ENCODE results near the gene NSUN2.

Gene NSUN2

DNA sequence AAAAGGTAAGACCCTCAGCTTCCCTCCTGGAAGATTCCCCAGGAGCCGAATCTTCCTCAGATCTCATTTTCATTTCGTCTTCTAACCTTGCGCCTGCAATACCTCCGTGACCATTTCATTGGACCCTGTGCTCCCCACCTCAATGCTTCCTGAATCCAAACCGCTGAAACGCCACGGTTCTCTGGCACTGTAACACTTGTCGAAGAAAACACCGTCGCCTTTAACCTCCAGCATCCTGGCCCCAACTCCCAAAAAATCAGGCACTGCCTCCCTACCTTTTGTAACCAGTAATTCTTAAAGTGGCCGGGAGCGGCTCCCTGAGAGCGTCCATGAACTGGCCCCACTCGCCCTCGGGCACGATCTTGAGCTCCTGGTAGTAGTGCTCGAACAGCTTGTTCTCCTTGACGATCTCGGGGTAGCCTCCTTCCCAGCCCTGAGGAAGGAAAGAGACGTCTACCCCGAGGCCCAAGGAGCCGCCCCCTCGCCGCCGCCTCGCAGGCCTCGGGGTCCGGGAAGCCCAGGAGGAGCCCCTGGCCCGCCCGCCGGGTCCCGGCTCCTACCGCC lies 438 bp downstream of the NSUN2 start:
- peaks cover 46% of the 10 kb centered on the region for H3K4me1 Mint-ChIP-seq
- no peak for DNase-seq

DNA sequence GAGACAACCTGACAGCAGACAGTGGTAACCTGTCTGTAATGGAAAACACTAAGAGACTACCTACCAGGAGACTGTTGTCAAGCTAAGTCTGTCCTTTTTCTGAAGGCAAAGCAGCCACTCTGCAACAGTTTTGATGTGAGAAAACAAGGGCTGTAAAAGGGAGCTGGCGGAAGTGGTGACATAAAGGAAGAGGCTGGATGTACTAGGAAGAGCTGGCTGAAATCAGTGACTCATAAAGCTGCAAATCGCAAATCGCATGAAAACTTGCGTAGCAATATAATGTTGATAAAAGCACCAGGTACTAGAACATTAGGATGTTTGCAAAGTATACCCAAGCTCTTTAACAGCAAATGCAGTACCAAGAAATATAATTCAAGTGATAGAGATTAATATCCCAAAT lies 1.4 kb downstream of the NSUN2 start:
- Mint-ChIP-seq H3K9me3 (no peaks in the 10 kb centered on the region), H3K4me1 (peaks cover 50% of the 10 kb centered on the region), H3K27ac (peak overlapping the region; percentile 14 to 76), H3K27me3 (no peaks in the 10 kb centered on the region), H3K4me3 (peak overlapping the region; percentile 99 to 100)
- no peak for DNase-seq
- no peak for ATAC-seq

More for the DNA sequence above, 438 bp downstream of the NSUN2 start:
- peak; percentile 30 for ATAC-seq
- no peaks in the 10 kb centered on the region for H3K9me3 Mint-ChIP-seq
- no peaks in the 10 kb centered on the region for H3K27me3 Mint-ChIP-seq
- peak overlapping the region; percentile 99 to 100 for H3K4me3 Mint-ChIP-seq
- H3K27ac Mint-ChIP-seq = peak overlapping the region; percentile 100

DNA sequence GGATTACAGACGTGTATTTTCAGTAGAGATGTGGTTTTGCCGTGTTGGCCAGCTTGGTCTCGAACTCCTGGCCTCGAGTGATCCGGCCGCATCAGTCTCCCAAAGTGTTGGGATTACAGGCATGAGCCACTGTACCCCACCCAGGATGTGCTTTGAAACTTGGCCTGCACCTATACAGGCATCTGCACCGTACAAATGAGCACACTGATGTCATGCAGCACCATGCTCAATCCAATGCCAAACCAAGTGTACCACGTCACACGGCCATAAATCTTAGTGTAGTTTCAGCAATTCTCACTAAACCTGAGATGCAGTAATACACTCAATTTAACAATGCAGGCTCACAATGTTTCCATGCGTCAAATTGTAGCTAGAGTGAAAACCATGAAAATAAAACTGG lies 6.3 kb downstream of the NSUN2 start:
- no peak for ATAC-seq
- H3K4me3 Mint-ChIP-seq = no peak overlapping the region
- H3K27ac Mint-ChIP-seq = no peak overlapping the region
- H3K9me3 Mint-ChIP-seq = peaks cover 5% of the 10 kb centered on the region in 2 donors
- no peaks in the 10 kb centered on the region for H3K27me3 Mint-ChIP-seq
- H3K4me1 Mint-ChIP-seq = peaks cover 44% of the 10 kb centered on the region
- DNase-seq = no peak

GRCh38 chr5:6623941-6624340 lies 8.9 kb downstream of the NSUN2 start:
- ATAC-seq (no peak), DNase-seq (no peak)
- H3K27ac Mint-ChIP-seq = peak overlapping the region in 1 of 2 donors; percentile 48
- H3K9me3 Mint-ChIP-seq = peaks cover 5% of the 10 kb centered on the region in 2 donors
- H3K4me3 Mint-ChIP-seq = no peak overlapping the region
- H3K4me1 Mint-ChIP-seq = peaks cover 23% of the 10 kb centered on the region
- no peaks in the 10 kb centered on the region for H3K27me3 Mint-ChIP-seq

DNA sequence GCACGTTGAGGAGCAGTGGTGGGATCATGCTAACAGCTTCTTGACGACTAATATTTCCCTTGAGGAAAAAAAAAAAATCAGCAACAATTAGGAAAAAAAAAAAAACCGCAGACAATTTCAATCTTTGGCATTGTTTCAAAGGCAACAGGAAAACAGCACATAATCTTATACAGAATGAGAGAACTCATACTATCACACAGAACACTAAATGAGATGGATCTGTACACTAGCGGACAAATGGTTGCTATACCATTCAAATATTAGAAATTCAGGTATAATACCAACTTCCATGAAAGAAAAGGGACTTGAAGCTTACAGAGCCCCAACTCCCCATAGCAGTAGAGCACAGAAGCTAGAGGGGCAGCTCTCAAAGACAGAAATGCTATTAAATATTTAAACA lies 9.6 kb downstream of the NSUN2 start:
- ATAC-seq (no peak), DNase-seq (no peak)
- no peak overlapping the region for H3K27ac Mint-ChIP-seq
- no peaks in the 10 kb centered on the region for H3K27me3 Mint-ChIP-seq
- no peak overlapping the region for H3K4me3 Mint-ChIP-seq
- peaks cover 5% of the 10 kb centered on the region in 2 donors for H3K9me3 Mint-ChIP-seq
- H3K4me1 Mint-ChIP-seq = peaks cover 20% of the 10 kb centered on the region

DNA sequence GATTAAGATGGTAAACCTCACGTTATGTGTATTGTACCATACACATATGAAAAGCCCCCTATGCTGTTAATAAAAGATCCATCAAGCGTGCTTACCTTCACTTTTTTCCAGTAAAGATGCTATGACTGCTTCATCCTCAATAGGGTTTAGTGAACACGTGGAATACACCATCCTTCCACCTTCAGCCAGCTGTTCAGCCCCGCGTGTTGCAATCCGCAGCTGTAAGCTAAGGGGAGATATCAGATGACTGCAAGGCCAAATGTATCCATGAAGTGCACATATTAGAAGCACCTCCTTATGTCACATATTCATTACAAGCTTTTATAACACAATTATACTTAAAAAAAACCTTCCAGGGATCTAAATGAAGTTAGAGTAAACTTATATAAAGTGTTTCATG lies 16.2 kb downstream of the NSUN2 start:
- Mint-ChIP-seq H3K9me3 (no peaks in the 10 kb centered on the region), H3K4me3 (no peak overlapping the region), H3K4me1 (peaks cover 30% of the 10 kb centered on the region), H3K27ac (peak overlapping the region in 1 of 2 donors; percentile 46), H3K27me3 (no peaks in the 10 kb centered on the region)
- DNase-seq (no peak), ATAC-seq (no peak)

- Mint-ChIP-seq H3K27me3 (no peaks in the 10 kb centered on the region), H3K9me3 (no peaks in the 10 kb centered on the region), H3K4me1 (peaks cover 25% of the 10 kb centered on the region), H3K4me3 (no peak overlapping the region), H3K27ac (peak overlapping the region in 1 of 2 donors; percentile 48)
- no peak for DNase-seq
- no peak for ATAC-seq
Measured at GRCh38 chr5:6615034-6615815, 17.6 kb downstream of the NSUN2 start.

- Mint-ChIP-seq H3K4me1 (peaks cover 25% of the 10 kb centered on the region), H3K27ac (no peak overlapping the region), H3K27me3 (no peaks in the 10 kb centered on the region), H3K4me3 (no peak overlapping the region), H3K9me3 (no peaks in the 10 kb centered on the region)
- ATAC-seq = no peak
- no peak for DNase-seq
Measured at GRCh38 chr5:6611334-6612256, 21.2 kb downstream of the NSUN2 start.

DNA sequence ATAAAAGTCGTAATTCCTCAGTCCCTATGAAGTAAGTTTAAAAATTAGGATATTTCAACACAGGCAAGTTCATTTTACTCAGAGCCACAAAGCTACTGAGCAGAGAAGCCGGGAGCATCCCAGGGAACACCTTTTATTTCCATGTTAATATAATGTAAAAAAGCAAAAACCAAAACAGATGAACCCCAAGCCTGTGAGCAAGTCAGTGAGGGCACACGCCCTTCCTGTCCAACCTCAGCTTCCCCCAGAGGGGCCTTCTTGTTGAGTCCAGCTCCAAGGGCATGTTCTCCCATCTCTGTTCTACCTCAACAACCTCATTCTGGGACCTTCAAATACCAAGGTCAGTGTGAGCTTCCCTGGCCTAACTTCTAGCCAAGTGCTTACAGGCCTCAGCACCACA lies 24.8 kb downstream of the NSUN2 start:
- Mint-ChIP-seq H3K27me3 (no peaks in the 10 kb centered on the region), H3K4me1 (no peaks in the 10 kb centered on the region), H3K9me3 (no peaks in the 10 kb centered on the region), H3K4me3 (no peak overlapping the region), H3K27ac (no peak overlapping the region)
- ATAC-seq = no peak
- no peak for DNase-seq

GRCh38 chr5:6607559-6607936 lies 25.3 kb downstream of the NSUN2 start:
- Mint-ChIP-seq H3K9me3 (no peaks in the 10 kb centered on the region), H3K27ac (no peak overlapping the region), H3K4me3 (no peak overlapping the region), H3K27me3 (no peaks in the 10 kb centered on the region), H3K4me1 (no peaks in the 10 kb centered on the region)
- DNase-seq (no peak), ATAC-seq (no peak)

DNA sequence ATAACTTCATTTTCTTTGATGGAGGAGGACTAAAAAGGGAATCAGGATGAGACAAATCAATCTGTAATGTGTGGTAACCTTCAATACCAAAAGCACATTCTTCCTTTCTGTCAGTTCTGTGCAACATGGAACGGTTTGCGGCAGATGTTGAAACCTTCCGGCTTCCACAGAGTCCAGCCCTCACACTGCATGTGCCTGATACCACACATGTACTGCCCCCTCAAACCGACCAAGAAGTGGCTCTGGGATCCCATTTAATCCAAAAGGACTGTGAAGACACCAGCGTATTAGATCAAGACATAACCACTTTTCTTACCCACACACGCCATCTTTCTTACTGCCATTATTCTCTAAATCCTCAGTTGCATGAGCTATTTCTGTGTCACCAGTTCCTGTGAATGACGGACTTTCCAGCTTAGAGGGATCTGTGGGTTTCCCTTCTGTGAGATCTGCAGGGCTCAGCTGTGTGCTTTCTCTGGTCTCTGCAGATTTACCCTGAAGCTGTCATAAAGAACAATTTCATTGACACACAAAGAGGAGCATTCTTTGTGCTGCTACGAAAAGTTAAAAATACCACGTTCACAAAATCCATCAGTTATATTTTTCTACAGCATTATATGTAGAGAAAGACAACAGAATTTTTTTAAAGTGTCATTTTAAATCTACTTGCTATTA lies 25.8 kb downstream of the NSUN2 start:
- no peaks in the 10 kb centered on the region for H3K9me3 Mint-ChIP-seq
- H3K27me3 Mint-ChIP-seq = no peaks in the 10 kb centered on the region
- no peak overlapping the region for H3K4me3 Mint-ChIP-seq
- DNase-seq (no peak), ATAC-seq (no peak)
- peak overlapping the region in 1 of 2 donors; percentile 33 for H3K27ac Mint-ChIP-seq
- no peaks in the 10 kb centered on the region for H3K4me1 Mint-ChIP-seq

- no peaks in the 10 kb centered on the region for H3K4me1 Mint-ChIP-seq
- H3K27ac Mint-ChIP-seq = no peak overlapping the region
- H3K9me3 Mint-ChIP-seq = no peaks in the 10 kb centered on the region
- ATAC-seq (no peak), DNase-seq (no peak)
- no peaks in the 10 kb centered on the region for H3K27me3 Mint-ChIP-seq
- H3K4me3 Mint-ChIP-seq = no peak overlapping the region
Measured at GRCh38 chr5:6604946-6605345, 27.9 kb downstream of the NSUN2 start.

DNA sequence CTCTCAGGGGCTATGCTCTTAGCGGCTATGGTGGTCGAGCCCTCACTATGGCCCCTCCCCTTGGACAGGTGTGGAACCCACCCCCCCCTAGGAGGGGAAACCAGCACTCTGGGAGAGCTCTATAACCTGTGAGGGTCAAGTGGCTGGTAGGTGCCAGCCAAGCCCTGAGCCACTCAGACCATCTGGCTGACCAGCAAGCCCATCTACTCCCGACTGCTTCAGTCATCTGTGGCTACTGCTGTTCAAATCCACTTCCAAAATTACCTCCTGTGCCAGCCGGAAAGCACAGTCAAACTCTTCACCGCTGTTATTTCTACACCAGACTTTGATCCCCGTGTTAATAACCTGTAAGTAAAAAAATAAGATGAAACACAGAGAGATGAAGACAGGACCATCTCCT lies 28.5 kb downstream of the NSUN2 start:
- DNase-seq = no peak
- ATAC-seq = no peak
- Mint-ChIP-seq H3K4me1 (no peaks in the 10 kb centered on the region), H3K27me3 (no peaks in the 10 kb centered on the region), H3K4me3 (no peak overlapping the region), H3K27ac (no peak overlapping the region), H3K9me3 (no peaks in the 10 kb centered on the region)

DNA sequence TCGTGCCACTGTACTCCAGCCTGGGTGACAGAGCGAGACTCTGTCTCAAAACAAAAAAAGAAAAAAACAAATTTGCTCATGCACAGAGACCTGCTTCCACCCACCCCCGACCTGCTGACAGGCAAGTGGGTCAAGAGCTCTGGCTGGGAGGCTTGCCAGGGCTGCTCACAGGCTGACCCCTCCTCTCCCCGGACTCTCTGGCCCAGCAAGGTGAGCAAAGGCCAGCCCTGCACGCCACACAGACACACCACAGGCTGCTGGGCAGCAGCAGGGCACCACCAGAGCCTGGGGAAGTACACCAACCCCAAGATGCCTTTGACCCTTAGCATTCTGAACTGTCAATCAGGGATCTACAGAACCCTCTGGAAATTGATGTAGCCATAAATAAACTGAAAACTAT lies 29.2 kb downstream of the NSUN2 start:
- ATAC-seq (no peak), DNase-seq (no peak)
- Mint-ChIP-seq H3K9me3 (no peaks in the 10 kb centered on the region), H3K27me3 (no peaks in the 10 kb centered on the region), H3K4me3 (no peak overlapping the region), H3K27ac (no peak overlapping the region), H3K4me1 (no peaks in the 10 kb centered on the region)

DNA sequence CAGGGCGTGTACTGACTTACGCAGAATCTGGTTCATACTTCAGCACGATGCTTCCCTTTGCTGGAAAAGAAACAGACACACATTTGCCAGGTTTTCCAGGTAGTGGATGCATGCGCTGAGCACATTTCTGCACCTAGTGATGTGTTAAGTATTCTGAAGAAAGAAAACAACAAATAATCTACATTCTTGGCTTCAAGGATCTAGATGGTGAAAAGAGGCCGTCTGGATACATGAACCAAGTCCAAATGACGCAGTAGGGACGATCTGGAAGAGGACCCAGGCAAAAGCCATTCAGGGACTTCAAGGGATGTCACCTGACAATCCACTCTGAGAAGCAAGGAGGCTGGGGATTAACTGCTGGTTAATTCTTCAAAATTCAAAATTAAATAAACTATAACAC lies 30.4 kb downstream of the NSUN2 start:
- no peaks in the 10 kb centered on the region for H3K27me3 Mint-ChIP-seq
- ATAC-seq (no peak), DNase-seq (no peak)
- peak overlapping the region in 1 of 2 donors; percentile 34 for H3K27ac Mint-ChIP-seq
- no peaks in the 10 kb centered on the region for H3K4me1 Mint-ChIP-seq
- no peak overlapping the region for H3K4me3 Mint-ChIP-seq
- H3K9me3 Mint-ChIP-seq = no peaks in the 10 kb centered on the region
